NCI-H446 (cell line): ENCODE measurements around the gene PHC3.

Experiments used
- DNase-seq, 2 experiments: peaks; one replicate each; lab custom pipeline; 2025; lab: John Stamatoyannopoulos, UW

The PHC3 gene

GRCh38 chr3:170078620-170079281, 102.8 kb downstream of the PHC3 start:
- no peak for DNase-seq

- DNase-seq = no peak
Measured at GRCh38 chr3:170077361-170077760, 104.2 kb downstream of the PHC3 start.

- no peak for DNase-seq
Measured at GRCh38 chr3:170076715-170077238, 104.8 kb downstream of the PHC3 start.

- DNase-seq = no peak
Measured at GRCh38 chr3:170075441-170076091, 106.0 kb downstream of the PHC3 start.

- no peak for DNase-seq
Measured at GRCh38 chr3:170064108-170064507, 117.4 kb downstream of the PHC3 start.

- DNase-seq = no peak
Measured at GRCh38 chr3:170063691-170064090, 117.8 kb downstream of the PHC3 start.

- no peak for DNase-seq
Measured at GRCh38 chr3:170062769-170063168, 118.8 kb downstream of the PHC3 start.

GRCh38 chr3:170062068-170062467, 119.5 kb downstream of the PHC3 start:
- DNase-seq = no peak

GRCh38 chr3:170059447-170059846, 122.1 kb downstream of the PHC3 start:
- no peak for DNase-seq

GRCh38 chr3:170058127-170058526, 123.4 kb downstream of the PHC3 start:
- no peak for DNase-seq

- no peak for DNase-seq
Measured at GRCh38 chr3:170057550-170057949, 124.0 kb downstream of the PHC3 start.

GRCh38 chr3:170056710-170057454, 124.7 kb downstream of the PHC3 start:
- DNase-seq = no peak

GRCh38 chr3:170055209-170055608, 126.3 kb downstream of the PHC3 start:
- no peak for DNase-seq

GRCh38 chr3:170054204-170054603, 127.3 kb downstream of the PHC3 start:
- peak in 1 of 2 experiments; percentile 22 for DNase-seq

GRCh38 chr3:170052398-170052797, 129.1 kb downstream of the PHC3 start:
- no peak for DNase-seq

- DNase-seq = no peak
Measured at GRCh38 chr3:170050753-170051152, 130.8 kb downstream of the PHC3 start.

- DNase-seq = no peak
Measured at GRCh38 chr3:170049146-170050000, 132.2 kb downstream of the PHC3 start.

GRCh38 chr3:170047133-170047404, 134.5 kb downstream of the PHC3 start:
- DNase-seq = no peak

- DNase-seq = no peak
Measured at GRCh38 chr3:170046269-170047132, 135.0 kb downstream of the PHC3 start.

GRCh38 chr3:170044795-170045244, 136.7 kb downstream of the PHC3 start:
- DNase-seq = no peak

- DNase-seq = no peak
Measured at GRCh38 chr3:170044271-170044670, 137.3 kb downstream of the PHC3 start.
